ENCODE results near the gene CEP89. TPM values are rescaled to one million over a fixed set of nuclear protein-coding genes. Genes with fewer than 3 reads are reported as not detected.
A peak's percentile ranks its signal among the peaks of the same experiment; 100 is the strongest.

The CEP89 gene
- total RNA-seq, 1 donor from 2014 or later, result 32.9 TPM

GRCh38 chr19:32873247-32873959 lies 98.4 kb downstream of the CEP89 start:
- no peak overlapping the region for H3K27ac Mint-ChIP-seq (ENCODE audit: unreplicated experiment)
- H3K27me3 Mint-ChIP-seq (ENCODE audit: unreplicated experiment), result no peaks in the 10 kb centered on the region
- no peak overlapping the region for H3K4me3 Mint-ChIP-seq (ENCODE audit: unreplicated experiment)
- DNase-seq (ENCODE audit: extremely low spot score, unreplicated experiment), result peak; percentile 40
- peaks cover 5% of the 10 kb centered on the region for H3K36me3 Mint-ChIP-seq (ENCODE audit: unreplicated experiment)
- H3K4me1 Mint-ChIP-seq (ENCODE audit: unreplicated experiment), result no peaks in the 10 kb centered on the region
- no peak for TF ChIP-seq CTCF (IDR thresholded peaks at IDR 0.05)
- H3K9me3 Mint-ChIP-seq (ENCODE audit: unreplicated experiment), result no peaks in the 10 kb centered on the region

GRCh38 chr19:32872391-32872790 lies 99.4 kb downstream of the CEP89 start:
- Mint-ChIP-seq H3K27ac (ENCODE audit: unreplicated experiment) (no peak overlapping the region), H3K27me3 (ENCODE audit: unreplicated experiment) (no peaks in the 10 kb centered on the region), H3K4me3 (ENCODE audit: unreplicated experiment) (no peak overlapping the region)

GRCh38 chr19:32870981-32871451 lies 100.7 kb downstream of the CEP89 start:
- Mint-ChIP-seq H3K9me3 (ENCODE audit: unreplicated experiment) (no peaks in the 10 kb centered on the region), H3K4me1 (ENCODE audit: unreplicated experiment) (no peaks in the 10 kb centered on the region), H3K36me3 (ENCODE audit: unreplicated experiment) (no peaks in the 10 kb centered on the region), H3K27ac (ENCODE audit: unreplicated experiment) (no peak overlapping the region), H3K27me3 (ENCODE audit: unreplicated experiment) (no peaks in the 10 kb centered on the region), H3K4me3 (ENCODE audit: unreplicated experiment) (no peak overlapping the region)
- DNase-seq (ENCODE audit: extremely low spot score, unreplicated experiment), result peak; percentile 80
- TF ChIP-seq CTCF (IDR thresholded peaks at IDR 0.05), result no peak

More at GRCh38 chr19:32872391-32872790, 99.4 kb downstream of the CEP89 start:
- DNase-seq (ENCODE audit: extremely low spot score, unreplicated experiment), result peak; percentile 2
- H3K9me3 Mint-ChIP-seq (ENCODE audit: unreplicated experiment), result no peaks in the 10 kb centered on the region
- H3K4me1 Mint-ChIP-seq (ENCODE audit: unreplicated experiment), result no peaks in the 10 kb centered on the region
- no peaks in the 10 kb centered on the region for H3K36me3 Mint-ChIP-seq (ENCODE audit: unreplicated experiment)
- TF ChIP-seq CTCF (IDR thresholded peaks at IDR 0.05), result no peak

- DNase-seq (ENCODE audit: extremely low spot score, unreplicated experiment), result peak; percentile 82
- H3K4me3 Mint-ChIP-seq (ENCODE audit: unreplicated experiment), result no peak overlapping the region
- no peaks in the 10 kb centered on the region for H3K36me3 Mint-ChIP-seq (ENCODE audit: unreplicated experiment)
- H3K27me3 Mint-ChIP-seq (ENCODE audit: unreplicated experiment), result no peaks in the 10 kb centered on the region
- TF ChIP-seq CTCF (IDR thresholded peaks at IDR 0.05), result no peak
- no peaks in the 10 kb centered on the region for H3K9me3 Mint-ChIP-seq (ENCODE audit: unreplicated experiment)
- no peaks in the 10 kb centered on the region for H3K4me1 Mint-ChIP-seq (ENCODE audit: unreplicated experiment)
- no peak overlapping the region for H3K27ac Mint-ChIP-seq (ENCODE audit: unreplicated experiment)
Observed at GRCh38 chr19:32869966-32870573, 101.7 kb downstream of the CEP89 start.

- TF ChIP-seq CTCF (IDR thresholded peaks at IDR 0.05), result no peak
- no peaks in the 10 kb centered on the region for H3K36me3 Mint-ChIP-seq (ENCODE audit: unreplicated experiment)
- no peaks in the 10 kb centered on the region for H3K27me3 Mint-ChIP-seq (ENCODE audit: unreplicated experiment)
- no peak within 1 kb of the TSS for H3K27ac Mint-ChIP-seq (ENCODE audit: unreplicated experiment)
- no peaks in the 10 kb centered on the region for H3K4me1 Mint-ChIP-seq (ENCODE audit: unreplicated experiment)
- peak; percentile 59 for DNase-seq (ENCODE audit: extremely low spot score, unreplicated experiment)
- no peak within 1 kb of the TSS for H3K4me3 Mint-ChIP-seq (ENCODE audit: unreplicated experiment)
- H3K9me3 Mint-ChIP-seq (ENCODE audit: unreplicated experiment), result no peaks in the 10 kb centered on the region
Observed at GRCh38 chr19:32869369-32869965, 102.3 kb downstream of the CEP89 start, which contains the start of gene SLC7A9. Gene SLC7A9 (minus strand): TSS chr19:32869767. CDS start chr19:32868534, 1,233 bp downstream.

Measured in osteocyte (in vitro differentiated cells).